Measurements from ENCODE around the gene ACOXL.

DNA sequence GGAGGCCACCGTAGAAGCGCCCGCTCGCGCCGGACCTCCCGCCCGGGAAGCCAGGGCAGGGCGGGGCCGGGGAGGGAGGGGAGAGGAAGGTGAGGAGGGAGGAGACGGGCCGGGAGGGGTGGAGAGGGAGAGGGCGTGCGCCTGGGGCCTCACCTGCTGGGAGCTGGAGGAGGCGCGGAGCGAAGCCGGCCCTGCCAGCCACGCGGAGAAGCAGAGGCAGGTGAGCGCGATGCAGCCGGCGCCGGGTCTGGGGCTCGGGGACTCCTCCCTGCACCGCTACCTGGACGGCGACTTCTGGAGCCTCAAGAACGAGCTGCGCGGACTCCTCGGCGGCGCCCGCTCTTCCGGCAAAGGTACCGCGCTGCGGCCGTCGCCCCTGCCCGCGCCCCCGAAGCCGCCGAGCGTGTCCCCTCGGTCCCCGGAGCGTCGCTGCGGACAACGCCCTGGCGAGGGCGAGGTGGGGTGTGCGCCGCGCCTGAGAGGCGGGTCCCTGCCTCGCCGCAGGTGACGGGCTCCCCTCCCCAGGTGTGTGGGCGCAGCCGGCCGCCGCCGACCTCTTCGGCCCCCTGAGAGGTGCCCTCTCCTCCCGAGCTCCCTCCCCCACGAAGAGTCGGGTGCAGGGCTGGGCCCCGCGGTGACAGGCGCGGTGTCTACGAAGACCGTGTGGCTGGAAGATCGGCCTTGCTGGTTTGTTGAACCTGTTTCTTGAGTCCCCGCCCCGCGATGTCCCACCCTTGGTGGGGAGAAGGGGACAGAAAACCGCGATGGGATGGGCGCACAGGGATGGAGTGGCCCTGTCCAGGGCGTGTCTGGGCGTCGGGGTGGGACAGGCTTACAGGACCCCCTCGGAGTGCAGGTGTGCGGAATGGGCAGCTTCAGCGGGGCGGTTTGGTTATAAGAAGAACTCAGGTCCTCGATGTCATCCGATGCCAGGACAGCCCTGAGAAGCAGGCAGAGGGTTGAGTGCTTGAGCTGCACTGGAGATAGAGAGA lies at the start of gene ACOXL:
- no peak for TF ChIP-seq CTCF (IDR thresholded peaks at IDR 0.05; ENCODE audit: control extremely low read depth in 1 of 3, insufficient read depth in 1 of 3, low read depth in 1 of 3, low read length in 3 of 3)
- TF ChIP-seq CBX5 (IDR thresholded peaks at IDR 0.05; ENCODE audit: low read depth, low read length), result no peak
- TF ChIP-seq MAX (IDR thresholded peaks at IDR 0.05), result peak; percentile 96
- TF ChIP-seq POLR2AphosphoS5 (IDR thresholded peaks at IDR 0.05; ENCODE audit: low read depth, low read length), result peak; percentile 58; the same call in 1 of the 2 replicates
- TF ChIP-seq ZNF274 (IDR thresholded peaks at IDR 0.05; ENCODE audit: borderline replicate concordance, extremely low read depth, low read length), result no peak
- TF ChIP-seq EP300 (IDR thresholded peaks at IDR 0.05; ENCODE audit: borderline replicate concordance in 1 of 2, low read depth in 2 of 2, low read length in 2 of 2), result peak in 1 of 2 experiments; percentile 8; a peak in 1 of 3 replicates
- peak in 1 of 2 experiments; percentile 49; a peak in 1 of 3 replicates for TF ChIP-seq POLR2A (IDR thresholded peaks at IDR 0.05; ENCODE audit: control extremely low read depth in 1 of 2, low read depth in 2 of 2, low read length in 2 of 2)
- no peak for TF ChIP-seq SIX5 (IDR thresholded peaks at IDR 0.05; ENCODE audit: low read depth, low read length)
- no peak for TF ChIP-seq SP1 (IDR thresholded peaks at IDR 0.05; ENCODE audit: low read depth, low read length)
